Gastroesophageal sphincter (tissue), 4 donors: ENCODE measurements around the gene CDH23. TPM values are rescaled to one million over a fixed set of nuclear protein-coding genes. Genes with fewer than 3 reads are reported as not detected.

Experiments used
- ATAC-seq: fragments of 150-250 bp; one replicate; pipeline ENCODE4 v1.9.1; 2016; ENCODE audit warnings: mild to moderate bottlenecking, moderate library complexity
- H3K27ac ChIP-seq, 4 donors: fragments of 200-600 bp; sonication (generic) in 3 of 4; 1 replicate in 3 of 4; 2 replicates in 1 of 4; pipeline ENCODE4 v1.5.1; 2016 to 2019
- H3K27me3 ChIP-seq: fragments of 200-600 bp; sonication (generic); one replicate; pipeline ENCODE4 v1.5.1; 2019
- H3K36me3 ChIP-seq, 2 donors: fragments of 200-600 bp; sonication (generic); one replicate each; pipeline ENCODE4 v1.5.1; 2019; ENCODE audit warnings: control low read depth in 1 of 2
- H3K4me1 ChIP-seq, 3 donors: fragments of 200-600 bp; sonication (generic); 1 replicate in 2 of 3; 2 replicates in 1 of 3; pipeline ENCODE4 v1.5.1; 2016 to 2019; ENCODE audit warnings: control low read depth in 2 of 3
- H3K4me3 ChIP-seq, 2 donors: fragments of 200-600 bp; sonication (generic); one replicate each; pipeline ENCODE4 v1.5.1; 2019; ENCODE audit warnings: mild to moderate bottlenecking in 1 of 2, moderate library complexity in 1 of 2
- H3K9me3 ChIP-seq, 3 donors: fragments of 200-600 bp; sonication (generic); one replicate each; pipeline ENCODE4 v1.5.1; 2017 to 2019; ENCODE audit warnings: control low read depth in 2 of 3
- CTCF ChIP-seq, 4 experiments: fragments of 200-600 bp in 2 of 4; fragments of 450-650 bp in 2 of 4; sonication (generic) in 1 of 4; IDR thresholded peaks; one replicate each; pipeline ENCODE4 v1.5.1; 2017 to 2019; ENCODE audit warnings: antibody characterized with exemption in 4 of 4, mild to moderate bottlenecking in 2 of 4, moderate library complexity in 2 of 4
- EP300 ChIP-seq: sonication (generic); formaldehyde crosslinking; IDR thresholded peaks from one replicate; pipeline ENCODE4 v1.6.1; 2017; ENCODE audit warnings: antibody characterized with exemption, mild to moderate bottlenecking
- POLR2A ChIP-seq, 2 donors: fragments of 450-650 bp; IDR thresholded peaks; one replicate each; pipeline ENCODE4 v1.6.1; 2017; ENCODE audit warnings: antibody characterized with exemption in 2 of 2, mild to moderate bottlenecking in 2 of 2, moderate library complexity in 1 of 2
- POLR2AphosphoS5 ChIP-seq: sonication (generic); formaldehyde crosslinking; IDR thresholded peaks from one replicate; pipeline ENCODE4 v1.6.1; 2017; ENCODE audit warnings: antibody characterized with exemption
- WGBS, 2 donors: methylation state at CpG; one replicate each; pipeline ENCODE4 v1.1.5; 2018; ENCODE audit warnings: low coverage in 1 of 2; 5-methylcytosine and 5-hydroxymethylcytosine counted together
- total RNA-seq, 4 donors: library from RNA; depleted of rRNA; stranded (reverse); fragments of >200 nt; gene quantifications; one replicate each; pipeline ENCODE4 v1.1.0, GENCODE V29; 2016

The CDH23 gene
- total RNA-seq, 4 donors from 2014 or later = 5.1 to 33.5 (median 16.2) TPM

DNA sequence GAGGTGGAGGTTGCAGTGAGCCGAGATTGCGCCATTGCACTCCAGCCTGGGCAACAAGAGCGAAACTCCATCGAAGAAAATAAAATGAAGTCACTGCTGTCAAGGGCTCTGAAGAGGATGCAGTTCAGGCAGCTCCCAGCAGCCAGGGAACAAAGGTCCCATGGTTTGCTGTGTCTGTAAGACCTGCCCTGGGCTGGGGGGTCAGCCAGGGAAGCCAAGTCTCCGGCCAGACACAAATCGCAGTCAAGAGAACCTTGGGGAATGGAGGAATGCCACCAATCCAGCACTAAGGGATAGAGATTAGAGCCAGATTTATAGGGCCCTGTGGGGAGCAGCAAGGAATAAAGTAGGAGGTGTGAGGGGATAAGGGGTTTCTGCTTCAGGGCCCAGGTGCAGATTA is 405.5 kb downstream of the CDH23 start:
- Histone ChIP-seq H3K9me3 (no peaks in the 10 kb centered on the region), H3K4me1 (peaks cover 0 to 5% (median 0%) of the 10 kb centered on the region in 3 donors), H3K4me3 (no peak overlapping the region), H3K27ac (no peak overlapping the region), H3K36me3 (no peaks in the 10 kb centered on the region), H3K27me3 (no peaks in the 10 kb centered on the region)
- TF ChIP-seq CTCF (IDR thresholded peaks at IDR 0.05) = no peak
- TF ChIP-seq POLR2A (IDR thresholded peaks at IDR 0.05) = no peak
- TF ChIP-seq EP300 = no peak
- TF ChIP-seq POLR2AphosphoS5 = no peak
- 82% methylated on average over 3 of the region's 6 CpGs; no CpG with 5 or more reads in 1 of the 2 donors for WGBS, 2 donors
- ATAC-seq = no peak

DNA sequence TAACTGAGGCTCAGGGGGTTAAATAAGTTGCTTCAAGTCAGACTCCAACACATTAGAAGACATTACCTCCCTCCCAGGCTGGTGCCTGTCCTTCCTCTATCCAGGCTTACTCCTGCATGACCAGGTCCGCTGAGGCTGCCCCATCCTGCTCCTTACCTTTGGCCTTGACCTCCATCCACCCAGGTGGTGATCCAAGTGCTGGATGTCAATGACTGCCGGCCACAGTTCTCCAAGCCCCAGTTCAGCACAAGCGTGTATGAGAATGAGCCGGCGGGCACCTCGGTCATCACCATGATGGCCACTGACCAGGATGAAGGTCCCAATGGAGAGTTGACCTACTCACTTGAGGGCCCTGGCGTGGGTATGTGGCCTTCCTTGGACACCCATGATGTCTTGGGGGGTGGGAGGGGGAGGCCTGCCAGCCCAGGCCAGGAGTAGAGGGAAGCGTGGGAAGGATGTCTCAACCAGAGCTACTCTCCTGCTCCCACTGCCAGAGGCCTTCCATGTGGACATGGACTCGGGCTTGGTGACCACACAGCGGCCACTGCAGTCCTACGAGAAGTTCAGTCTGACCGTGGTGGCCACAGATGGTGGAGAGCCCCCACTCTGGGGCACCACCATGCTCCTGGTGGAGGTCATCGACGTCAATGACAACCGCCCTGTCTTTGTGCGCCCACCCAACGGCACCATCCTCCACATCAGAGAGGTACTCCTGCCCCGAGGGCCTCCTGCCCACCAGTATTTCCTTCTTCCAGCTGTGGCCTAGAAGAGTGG is 406.2 kb downstream of the CDH23 start:
- no peak overlapping the region for H3K27ac ChIP-seq
- no peak for ATAC-seq
- H3K27me3 ChIP-seq = no peaks in the 10 kb centered on the region
- TF ChIP-seq POLR2A (IDR thresholded peaks at IDR 0.05) (no peak), EP300 (no peak), CTCF (IDR thresholded peaks at IDR 0.05) (no peak), POLR2AphosphoS5 (no peak)
- WGBS, 2 donors = 100% methylated on average over 1 of the region's 18 CpGs; no CpG with 5 or more reads in 1 of the 2 donors
- no peak overlapping the region for H3K4me3 ChIP-seq
- no peaks in the 10 kb centered on the region for H3K36me3 ChIP-seq
- no peaks in the 10 kb centered on the region for H3K9me3 ChIP-seq
- peaks cover 0 to 5% (median 0%) of the 10 kb centered on the region in 3 donors for H3K4me1 ChIP-seq

- H3K27me3 ChIP-seq = no peaks in the 10 kb centered on the region
- H3K27ac ChIP-seq = no peak overlapping the region
- WGBS, 2 donors = 28 to 60% methylated on average over 3 of the region's 4 CpGs
- H3K4me1 ChIP-seq = peaks cover 0 to 5% (median 0%) of the 10 kb centered on the region in 3 donors
- no peaks in the 10 kb centered on the region for H3K36me3 ChIP-seq
- no peak overlapping the region for H3K4me3 ChIP-seq
- TF ChIP-seq EP300 = no peak
- TF ChIP-seq POLR2AphosphoS5 = no peak
- no peak for TF ChIP-seq CTCF (IDR thresholded peaks at IDR 0.05)
- no peak for TF ChIP-seq POLR2A (IDR thresholded peaks at IDR 0.05)
- no peaks in the 10 kb centered on the region for H3K9me3 ChIP-seq
- ATAC-seq = peak; percentile 49
Measured at GRCh38 chr10:71804077-71804476, 407.4 kb downstream of the CDH23 start.

DNA sequence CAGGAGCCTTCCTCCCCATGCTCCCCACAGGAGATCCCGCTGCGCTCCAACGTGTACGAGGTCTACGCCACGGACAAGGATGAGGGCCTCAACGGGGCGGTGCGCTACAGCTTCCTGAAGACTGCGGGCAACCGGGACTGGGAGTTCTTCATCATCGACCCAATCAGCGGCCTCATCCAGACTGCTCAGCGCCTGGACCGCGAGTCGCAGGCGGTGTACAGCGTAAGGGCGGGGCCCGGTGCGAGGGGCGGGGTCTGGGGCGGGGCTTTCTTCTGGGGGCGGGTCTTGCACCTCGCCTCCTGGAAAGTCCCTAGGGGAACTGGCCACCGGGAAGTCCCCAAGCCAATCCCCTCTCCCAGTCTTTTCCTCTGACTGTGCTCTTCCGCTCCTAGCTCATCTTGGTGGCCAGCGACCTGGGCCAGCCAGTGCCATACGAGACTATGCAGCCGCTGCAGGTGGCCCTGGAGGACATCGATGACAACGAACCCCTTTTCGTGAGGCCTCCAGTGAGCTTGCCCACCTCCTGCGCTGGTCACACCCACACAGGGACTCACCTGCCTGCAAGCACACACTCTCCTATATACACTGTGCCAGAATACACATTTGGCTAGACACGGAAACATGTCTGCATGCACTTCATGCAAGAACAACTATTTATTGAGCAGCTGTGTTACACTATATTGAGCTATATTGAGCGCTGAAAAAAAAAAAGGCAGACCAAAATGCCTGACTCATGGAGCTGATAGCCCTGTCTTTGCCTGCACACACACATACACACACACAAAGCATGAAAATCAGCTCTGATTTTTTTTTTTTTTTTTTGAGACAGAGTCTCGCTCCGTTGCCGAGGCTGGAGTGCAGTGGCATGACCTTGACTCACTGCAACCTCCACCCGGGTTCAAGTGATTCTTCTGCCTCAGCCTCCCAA is 409.3 kb downstream of the CDH23 start:
- H3K27me3 ChIP-seq = no peaks in the 10 kb centered on the region
- TF ChIP-seq EP300 = no peak
- no peak for TF ChIP-seq CTCF (IDR thresholded peaks at IDR 0.05)
- TF ChIP-seq POLR2AphosphoS5 = no peak
- TF ChIP-seq POLR2A (IDR thresholded peaks at IDR 0.05) = no peak
- WGBS, 2 donors = 60 to 68% methylated on average over 1 to 5 of the region's 41 CpGs
- H3K4me1 ChIP-seq = peaks cover 0 to 5% (median 0%) of the 10 kb centered on the region in 3 donors
- ATAC-seq = no peak
- no peak overlapping the region for H3K4me3 ChIP-seq
- H3K27ac ChIP-seq = no peak overlapping the region
- no peaks in the 10 kb centered on the region for H3K9me3 ChIP-seq
- H3K36me3 ChIP-seq = no peaks in the 10 kb centered on the region
